Heart right ventricle (tissue), 16 donors: ENCODE results near the gene MACROD2. TPM values are rescaled to one million over a fixed set of nuclear protein-coding genes. Genes with fewer than 3 reads are reported as not detected.

ENCODE experiments used
- ATAC-seq, 8 donors: fragments of 200-7000 bp; cut with Tn5 transposase; one replicate each; pipeline ENCODE4 v1.9.1; 2020; ENCODE audit warnings: mild to moderate bottlenecking in 8 of 8, moderate library complexity in 8 of 8, moderate number of reproducible peaks in 1 of 8
- DNase-seq, 2 donors: peaks; one replicate each; pipeline ENCODE4 v3.0.0-alpha.2; 2020
- H3K27ac ChIP-seq, 10 donors: fragments of 200-600 bp; sonication (generic) in 2 of 10; one replicate each; pipeline versions ENCODE4 v1.5.0 to v1.8.0; 2020 to 2022; ENCODE audit warnings: mild to moderate bottlenecking in 3 of 10
- H3K27me3 ChIP-seq, 7 donors: fragments of 200-600 bp; one replicate each; pipeline ENCODE4 v1.8.0; 2021 to 2022; ENCODE audit warnings: mild to moderate bottlenecking in 2 of 7
- H3K36me3 ChIP-seq, 9 donors: fragments of 200-600 bp; sonication (generic) in 1 of 9; one replicate each; pipeline versions ENCODE4 v1.5.0 to v1.8.0; 2020 to 2022; ENCODE audit warnings: mild to moderate bottlenecking in 2 of 9
- H3K4me1 ChIP-seq, 9 donors: fragments of 200-600 bp; sonication (generic) in 1 of 9; one replicate each; pipeline versions ENCODE4 v1.5.0 to v1.8.0; 2020 to 2022; ENCODE audit warnings: mild to moderate bottlenecking in 4 of 9
- H3K4me3 ChIP-seq, 10 donors: fragments of 200-600 bp; sonication (generic) in 2 of 10; one replicate each; pipeline versions ENCODE4 v1.5.0 to v1.8.0; 2020 to 2022; ENCODE audit warnings: mild to moderate bottlenecking in 7 of 10, moderate library complexity in 2 of 10
- H3K9me3 ChIP-seq, 11 donors: fragments of 200-600 bp in 10 of 11; sonication (generic) in 2 of 11; one replicate each; pipeline versions ENCODE4 v1.5.0 to v1.8.0; 2013 to 2022; ENCODE audit warnings: mild to moderate bottlenecking in 2 of 11, control low read depth in 1 of 11, moderate library complexity in 1 of 11
- WGBS, 2 donors: extraction: QIAGEN DNeasy Blood & Tissue Kit; methylation state at CpG; one replicate each; pipeline ENCODE4 v1.1.7; 2013; ENCODE audit warnings: inconsistent platforms in 1 of 2; 5-methylcytosine and 5-hydroxymethylcytosine counted together
- intact Hi-C, 10 donors: fragments of 100-400 bp; cut with DNase I; formaldehyde crosslinking; loops; one replicate each; pipeline versions ENCODE4 v1.11.1 to v1.14.2; 2022
- polyA plus RNA-seq, 2 donors: library from polyadenylated mRNA; stranded (reverse); fragments of 200-250 nt; gene quantifications; one replicate each; pipeline ENCODE4 v1.2.3, GENCODE V29; 2013
- total RNA-seq, 10 donors: library from RNA; stranded (reverse); fragmentation: NEBNext Ultra II Directional in 3 of 10; extraction: Animal tissue kit (Norgen Biotek cat#: 25700) in 3 of 10; gene quantifications; one replicate each; pipeline versions ENCODE4 v1.2.1 to v1.2.4, GENCODE V29; 2021 to 2023
- TF ChIP-seq, protein P1 (sequence below), 9 donors: fragments of 200-600 bp; sonication (generic) in 2 of 9; IDR thresholded peaks; one replicate each; pipeline versions ENCODE4 v1.5.0 to v1.8.0; 2021 to 2022; ENCODE audit warnings: antibody characterized with exemption in 9 of 9, mild to moderate bottlenecking in 5 of 9, moderate library complexity in 1 of 9
- donor health status: Arrhythmogenic right ventricular cardiomyopathy.
- donor health status: ischemic (EF 13 %, LVEDD 7.1; RV severe dilation, severe dysfunction).
- donor health status: healthy with polysubstance abuse.
- donor health status: DM: no; HTN: yes; CAD: no.
- donor health status: DM: no; HTN: no; CAD: no.
- donor health status: ischemic (EF 25% LVEDD 6.9; RV normal size, moderate dysfunction).
- donor health status: ischemic (EF 25% LVEDD 5.7; RV mildly dilated, moderate dysfunction).
- donor health status: healthy.
- donor health status: DM: yes; HTN: yes; CAD: no.
- donor health status: Ischemic cardiomyopathy.
- donor health status: ischemic (EF 35%, LVEDD 5.7; RV mildly dilated, moderate dysfunction).
- donor health status: nonischemic (EF 11% LVEDD 7.7; RV severe dilation, severe dysfunction).
- donor health status: DM: yes; HTN: yes; CAD: no.
- donor health status: PGD.
- donor health status: ischemic (EF 29% LVEDD 5.4; RV normal size, mild dysfunction).
- donor health status: nonischemic (EF 23%, LVEDD 6.1; RV moderate dilation, normal function).

Gene MACROD2
- total and polyA plus RNA-seq, 12 donors: 0.28 to 6.4 (median 4.1) TPM

DNA sequence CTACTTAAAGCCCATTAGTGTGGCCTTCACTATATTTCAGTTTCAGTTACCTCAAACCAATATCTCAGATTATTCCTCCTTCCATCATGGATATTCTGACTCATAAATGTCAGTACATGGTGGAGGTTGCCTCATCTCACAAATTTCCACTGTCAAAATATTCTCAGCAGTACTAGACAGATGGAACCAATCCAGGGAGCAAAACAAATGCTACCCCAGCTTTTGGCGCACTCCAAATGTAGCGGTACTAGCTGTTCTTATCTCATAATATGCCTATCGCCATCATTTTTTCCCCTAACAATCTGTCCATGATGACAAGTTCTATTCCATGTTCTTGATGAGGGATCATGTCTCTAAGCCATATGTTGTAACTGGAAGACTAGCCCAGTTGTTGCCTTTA lies 1551.8 kb downstream of the MACROD2 start:
- TF ChIP-seq, protein P1, sequence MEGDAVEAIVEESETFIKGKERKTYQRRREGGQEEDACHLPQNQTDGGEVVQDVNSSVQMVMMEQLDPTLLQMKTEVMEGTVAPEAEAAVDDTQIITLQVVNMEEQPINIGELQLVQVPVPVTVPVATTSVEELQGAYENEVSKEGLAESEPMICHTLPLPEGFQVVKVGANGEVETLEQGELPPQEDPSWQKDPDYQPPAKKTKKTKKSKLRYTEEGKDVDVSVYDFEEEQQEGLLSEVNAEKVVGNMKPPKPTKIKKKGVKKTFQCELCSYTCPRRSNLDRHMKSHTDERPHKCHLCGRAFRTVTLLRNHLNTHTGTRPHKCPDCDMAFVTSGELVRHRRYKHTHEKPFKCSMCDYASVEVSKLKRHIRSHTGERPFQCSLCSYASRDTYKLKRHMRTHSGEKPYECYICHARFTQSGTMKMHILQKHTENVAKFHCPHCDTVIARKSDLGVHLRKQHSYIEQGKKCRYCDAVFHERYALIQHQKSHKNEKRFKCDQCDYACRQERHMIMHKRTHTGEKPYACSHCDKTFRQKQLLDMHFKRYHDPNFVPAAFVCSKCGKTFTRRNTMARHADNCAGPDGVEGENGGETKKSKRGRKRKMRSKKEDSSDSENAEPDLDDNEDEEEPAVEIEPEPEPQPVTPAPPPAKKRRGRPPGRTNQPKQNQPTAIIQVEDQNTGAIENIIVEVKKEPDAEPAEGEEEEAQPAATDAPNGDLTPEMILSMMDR (IDR thresholded peaks at IDR 0.05): no peak
- peaks cover 0 to 4% (median 0%) of the 10 kb centered on the region in 9 donors for H3K4me1 ChIP-seq
- H3K27me3 ChIP-seq: no peaks in the 10 kb centered on the region
- WGBS, 2 donors: 81 to 86% methylated on average over 3 of the region's 3 CpGs
- no peaks in the 10 kb centered on the region for H3K36me3 ChIP-seq
- intact Hi-C loops: no loop called here
- no peak for ATAC-seq
- no peak overlapping the region for H3K4me3 ChIP-seq
- peaks cover 0 to 17% (median under 1%) of the 10 kb centered on the region in 11 donors for H3K9me3 ChIP-seq
- DNase-seq: no peak
- H3K27ac ChIP-seq: no peak overlapping the region

DNA sequence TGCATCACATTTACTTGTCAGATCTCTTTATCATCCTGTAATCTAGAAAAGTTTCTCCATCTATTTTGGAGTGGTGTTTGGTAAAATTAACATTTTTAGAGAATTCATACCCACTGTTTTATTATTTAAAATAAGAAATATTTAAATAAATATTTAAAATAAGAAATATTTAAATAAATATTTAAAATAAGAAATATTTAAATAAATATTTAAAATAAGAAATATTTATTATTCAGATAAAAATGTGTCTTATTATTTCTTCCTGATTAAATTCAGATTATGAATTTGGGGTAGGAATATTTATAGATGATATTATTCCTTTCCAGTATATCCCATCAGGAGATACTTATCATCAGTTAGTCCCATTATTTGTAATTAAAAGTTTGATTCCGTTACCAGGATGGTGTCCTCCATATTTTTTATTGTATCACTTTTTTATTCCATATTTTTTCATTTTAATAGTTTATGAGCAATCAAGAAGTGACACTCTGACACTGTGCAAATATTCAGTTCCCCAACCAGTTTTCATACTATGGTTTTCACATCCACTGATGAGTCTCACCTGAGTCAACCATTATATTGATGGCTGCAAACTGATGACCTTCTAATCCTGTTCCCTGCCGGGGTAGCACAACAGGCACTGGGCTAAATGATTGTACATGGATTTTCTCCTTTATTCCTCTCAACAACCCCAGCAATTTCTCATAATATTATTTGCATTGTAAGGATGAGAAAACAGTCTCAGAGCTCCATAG lies 1555.0 kb downstream of the MACROD2 start:
- intact Hi-C loops: no loop called here
- Histone ChIP-seq H3K27ac (no peak overlapping the region), H3K4me1 (peaks cover 0 to 1% (median 0%) of the 10 kb centered on the region in 9 donors), H3K27me3 (no peaks in the 10 kb centered on the region), H3K9me3 (peaks cover 0 to 37% (median 10%) of the 10 kb centered on the region in 11 donors), H3K4me3 (no peak overlapping the region), H3K36me3 (no peaks in the 10 kb centered on the region)
- TF ChIP-seq, protein P1 (IDR thresholded peaks at IDR 0.05): no peak
- WGBS, 2 donors: 91 to 92% methylated on average over 2 of the region's 2 CpGs
- no peak for ATAC-seq
- DNase-seq: no peak

DNA sequence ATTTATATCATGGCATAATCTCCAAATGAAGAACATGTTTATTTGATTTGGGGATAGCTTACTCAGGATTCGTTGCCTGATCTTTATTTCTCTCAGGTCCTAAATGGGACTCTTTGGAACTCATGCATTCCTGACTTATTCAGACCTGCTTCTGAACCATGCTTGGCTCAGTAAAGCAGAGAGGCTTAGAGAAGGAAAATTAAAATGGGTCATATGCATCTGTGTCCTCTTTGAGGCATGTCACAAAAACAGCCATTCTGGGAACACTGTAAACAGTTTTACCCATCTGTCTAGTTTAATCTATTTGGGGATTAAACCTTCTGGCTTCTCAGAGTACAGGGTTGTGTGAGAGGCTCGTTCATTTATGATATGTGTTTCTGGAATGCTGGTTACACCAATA lies 1560.6 kb downstream of the MACROD2 start:
- ATAC-seq (no peak), DNase-seq (no peak)
- TF ChIP-seq, protein P1 (IDR thresholded peaks at IDR 0.05): no peak
- 66 to 80% methylated on average over 2 of the region's 2 CpGs for WGBS, 2 donors
- no peaks in the 10 kb centered on the region for H3K36me3 ChIP-seq
- no peaks in the 10 kb centered on the region for H3K4me1 ChIP-seq
- H3K4me3 ChIP-seq: no peak overlapping the region
- peaks cover 0 to 31% (median 10%) of the 10 kb centered on the region in 11 donors for H3K9me3 ChIP-seq
- no peaks in the 10 kb centered on the region for H3K27me3 ChIP-seq
- intact Hi-C loops: no loop called here
- H3K27ac ChIP-seq: no peak overlapping the region

DNA sequence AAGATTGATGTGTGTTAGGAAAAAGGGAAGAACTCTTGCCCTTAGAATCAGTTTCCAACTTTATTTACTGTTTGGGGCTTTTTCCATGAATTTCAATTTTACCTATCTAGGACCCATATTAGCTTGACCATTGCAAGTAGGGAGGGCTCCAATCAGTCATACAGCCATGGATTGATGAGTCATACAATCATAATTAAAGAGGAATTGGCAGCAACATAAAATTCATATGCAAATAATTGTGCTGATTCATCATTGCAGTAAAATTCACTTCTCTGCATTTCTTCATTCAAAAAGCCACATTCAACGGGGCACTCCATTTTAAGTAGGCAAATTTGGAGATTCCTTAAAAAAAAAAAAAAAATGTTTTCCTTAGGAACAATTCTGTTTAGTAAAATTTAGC lies 1561.6 kb downstream of the MACROD2 start:
- no peak for ATAC-seq
- Histone ChIP-seq H3K4me1 (peaks cover 0 to 6% (median 0%) of the 10 kb centered on the region in 9 donors), H3K36me3 (no peaks in the 10 kb centered on the region), H3K27me3 (no peaks in the 10 kb centered on the region), H3K27ac (no peak overlapping the region), H3K9me3 (peaks cover 0 to 24% (median 10%) of the 10 kb centered on the region in 11 donors), H3K4me3 (no peak overlapping the region)
- DNase-seq: no peak
- 80 to 83% methylated on average over 1 of the region's 1 CpG for WGBS, 2 donors
- intact Hi-C loops: no loop called here
- TF ChIP-seq, protein P1 (IDR thresholded peaks at IDR 0.05): no peak
